ENCODE data around the gene SYTL3.
A peak's percentile ranks its signal among the peaks of the same experiment; 100 is the strongest.

SYTL3 gene

DNA sequence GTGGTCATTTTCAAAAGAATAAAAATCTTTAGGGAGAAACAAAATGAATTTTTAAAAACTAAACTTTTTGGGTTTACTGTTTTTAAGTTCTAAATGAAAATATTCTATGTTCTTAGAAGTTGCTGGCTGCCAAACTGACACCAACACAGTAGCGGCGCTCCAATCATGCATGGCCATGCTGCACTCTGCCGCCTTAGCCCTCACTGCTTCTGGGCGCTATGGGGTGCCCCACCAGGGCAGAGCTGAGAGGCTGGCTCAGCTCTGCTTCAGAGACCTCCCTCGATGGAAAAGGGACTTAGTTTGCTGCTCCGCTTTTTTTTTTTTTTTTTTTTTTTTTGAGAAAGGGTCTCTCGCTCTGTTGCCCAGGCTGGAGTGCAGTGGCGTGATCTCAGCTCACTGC lies 148.5 kb downstream of the SYTL3 start:
- Histone ChIP-seq H3K4me3 (ENCODE audit: low read depth, low read length) (no peak overlapping the region), H3K36me3 (replicated peaks) (no peaks in the 10 kb centered on the region), H3K27ac (peak overlapping the region; percentile 51), H3K27me3 (replicated peaks) (no peaks in the 10 kb centered on the region)
- TF ChIP-seq, protein P1, sequence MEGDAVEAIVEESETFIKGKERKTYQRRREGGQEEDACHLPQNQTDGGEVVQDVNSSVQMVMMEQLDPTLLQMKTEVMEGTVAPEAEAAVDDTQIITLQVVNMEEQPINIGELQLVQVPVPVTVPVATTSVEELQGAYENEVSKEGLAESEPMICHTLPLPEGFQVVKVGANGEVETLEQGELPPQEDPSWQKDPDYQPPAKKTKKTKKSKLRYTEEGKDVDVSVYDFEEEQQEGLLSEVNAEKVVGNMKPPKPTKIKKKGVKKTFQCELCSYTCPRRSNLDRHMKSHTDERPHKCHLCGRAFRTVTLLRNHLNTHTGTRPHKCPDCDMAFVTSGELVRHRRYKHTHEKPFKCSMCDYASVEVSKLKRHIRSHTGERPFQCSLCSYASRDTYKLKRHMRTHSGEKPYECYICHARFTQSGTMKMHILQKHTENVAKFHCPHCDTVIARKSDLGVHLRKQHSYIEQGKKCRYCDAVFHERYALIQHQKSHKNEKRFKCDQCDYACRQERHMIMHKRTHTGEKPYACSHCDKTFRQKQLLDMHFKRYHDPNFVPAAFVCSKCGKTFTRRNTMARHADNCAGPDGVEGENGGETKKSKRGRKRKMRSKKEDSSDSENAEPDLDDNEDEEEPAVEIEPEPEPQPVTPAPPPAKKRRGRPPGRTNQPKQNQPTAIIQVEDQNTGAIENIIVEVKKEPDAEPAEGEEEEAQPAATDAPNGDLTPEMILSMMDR (IDR thresholded peaks at IDR 0.05; ENCODE audit: low read depth, low read length, missing control alignments), result no peak
- in situ Hi-C loops (cut with HindIII; ENCODE audit: low pct_ligation_motif_present, low sequenced_read_pairs), result no loop called here
- no peak for DNase-seq

DNA sequence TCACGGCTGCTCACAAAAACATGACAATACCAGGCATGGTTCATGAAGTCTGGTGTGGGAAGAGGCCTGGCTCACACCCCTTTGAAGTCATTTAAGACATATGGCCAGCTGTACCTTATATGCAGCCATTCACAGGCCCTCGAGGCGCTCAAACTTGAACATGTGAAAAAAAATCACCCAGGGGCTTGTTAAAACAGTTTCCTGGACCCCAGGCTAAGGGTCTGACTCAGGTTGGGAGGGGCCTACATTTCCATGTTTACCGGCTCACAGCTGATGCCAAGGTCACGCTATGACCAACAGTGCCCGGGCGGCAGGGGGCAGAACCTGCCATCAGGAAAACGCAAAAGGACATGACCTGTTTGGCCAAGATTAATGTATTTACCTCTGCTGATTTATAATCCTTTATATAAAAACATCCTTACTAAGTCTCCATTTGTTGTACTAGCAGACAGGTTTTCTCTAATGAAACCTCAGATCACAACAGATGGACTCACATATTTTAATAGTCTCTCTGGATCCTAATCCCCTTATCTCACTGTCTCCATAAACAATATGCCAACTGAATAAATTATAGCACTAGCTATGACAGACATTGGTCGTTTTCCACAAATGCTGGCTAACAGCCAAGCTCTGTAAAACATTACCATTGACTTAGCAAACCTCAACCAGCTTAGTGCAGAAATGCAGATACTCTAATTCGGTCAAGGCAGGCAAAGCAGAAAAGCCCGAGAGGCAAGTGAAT lies 149.4 kb downstream of the SYTL3 start:
- in situ Hi-C loops (cut with HindIII; ENCODE audit: low pct_ligation_motif_present, low sequenced_read_pairs), result no loop called here
- no peaks in the 10 kb centered on the region for H3K27me3 ChIP-seq (replicated peaks)
- H3K27ac ChIP-seq, result no peak overlapping the region
- H3K36me3 ChIP-seq (replicated peaks), result no peaks in the 10 kb centered on the region
- DNase-seq, result peak; percentile 27
- no peak overlapping the region for H3K4me3 ChIP-seq (ENCODE audit: low read depth, low read length)
- TF ChIP-seq, protein P1 (IDR thresholded peaks at IDR 0.05; ENCODE audit: low read depth, low read length, missing control alignments), result peak; percentile 28

DNA sequence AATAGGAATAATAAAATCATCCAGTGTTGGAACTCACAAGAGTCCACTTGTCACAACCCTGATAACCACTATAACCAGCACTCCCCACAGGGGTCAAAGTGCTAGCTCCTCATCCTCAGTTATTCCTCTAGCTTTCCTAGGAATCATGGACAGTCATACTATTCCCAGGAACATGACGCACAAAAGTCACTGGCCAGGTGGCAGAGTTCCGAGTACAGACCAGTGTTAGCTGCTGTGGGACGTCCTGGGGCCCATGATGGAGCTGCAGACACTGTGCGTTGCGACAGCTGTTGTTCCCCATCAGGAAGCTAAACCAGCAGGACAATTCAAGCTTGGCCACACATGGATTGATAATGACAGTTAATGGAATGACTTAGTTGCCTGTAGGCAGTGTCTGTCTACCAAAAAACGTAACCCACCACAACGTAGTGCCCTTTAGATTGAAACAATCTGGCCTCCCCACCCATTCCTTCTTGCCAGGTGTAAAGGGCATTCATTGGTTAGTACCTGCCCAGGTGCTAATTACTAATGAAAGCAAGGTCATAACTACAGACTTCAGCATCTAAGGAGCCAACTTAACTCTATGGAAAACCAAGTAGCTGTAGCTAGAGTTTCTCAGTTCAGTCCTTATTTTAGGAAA lies 151.9 kb downstream of the SYTL3 start:
- in situ Hi-C loops (cut with HindIII; ENCODE audit: low pct_ligation_motif_present, low sequenced_read_pairs), result no loop called here

DNA sequence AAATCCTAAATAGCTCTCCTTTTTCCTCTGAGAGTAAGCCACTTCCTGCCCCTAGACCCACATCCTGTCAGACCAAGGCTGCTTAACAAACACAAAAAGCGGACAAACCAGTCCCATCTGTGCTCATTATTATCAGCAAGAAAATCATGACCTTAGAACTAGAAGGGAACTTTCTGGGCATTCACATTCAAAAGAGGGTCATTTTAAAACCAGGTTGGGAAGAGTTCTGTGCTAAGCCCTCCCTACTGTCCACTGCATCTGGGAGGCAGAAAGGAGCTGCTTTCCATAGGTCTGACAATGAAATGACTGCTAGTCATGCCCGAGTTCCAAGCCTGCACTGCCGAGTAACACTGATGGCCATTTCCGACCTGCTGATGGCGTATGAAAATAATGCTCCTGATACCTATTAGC lies 153.9 kb downstream of the SYTL3 start:
- H3K27ac ChIP-seq, result peak overlapping the region; percentile 43
- H3K4me3 ChIP-seq (ENCODE audit: low read depth, low read length), result no peak overlapping the region
- H3K27me3 ChIP-seq (replicated peaks), result no peaks in the 10 kb centered on the region
- DNase-seq, result peak; percentile 38
- in situ Hi-C loops (cut with HindIII; ENCODE audit: low pct_ligation_motif_present, low sequenced_read_pairs), result no loop called here
- no peaks in the 10 kb centered on the region for H3K36me3 ChIP-seq (replicated peaks)
- TF ChIP-seq, protein P1 (IDR thresholded peaks at IDR 0.05; ENCODE audit: low read depth, low read length, missing control alignments), result no peak

More for the DNA sequence above, 151.9 kb downstream of the SYTL3 start:
- H3K36me3 ChIP-seq (replicated peaks), result no peaks in the 10 kb centered on the region
- no peak for DNase-seq
- H3K27ac ChIP-seq, result no peak overlapping the region
- H3K4me3 ChIP-seq (ENCODE audit: low read depth, low read length), result no peak overlapping the region
- no peaks in the 10 kb centered on the region for H3K27me3 ChIP-seq (replicated peaks)
- TF ChIP-seq, protein P1 (IDR thresholded peaks at IDR 0.05; ENCODE audit: low read depth, low read length, missing control alignments), result no peak

DNA sequence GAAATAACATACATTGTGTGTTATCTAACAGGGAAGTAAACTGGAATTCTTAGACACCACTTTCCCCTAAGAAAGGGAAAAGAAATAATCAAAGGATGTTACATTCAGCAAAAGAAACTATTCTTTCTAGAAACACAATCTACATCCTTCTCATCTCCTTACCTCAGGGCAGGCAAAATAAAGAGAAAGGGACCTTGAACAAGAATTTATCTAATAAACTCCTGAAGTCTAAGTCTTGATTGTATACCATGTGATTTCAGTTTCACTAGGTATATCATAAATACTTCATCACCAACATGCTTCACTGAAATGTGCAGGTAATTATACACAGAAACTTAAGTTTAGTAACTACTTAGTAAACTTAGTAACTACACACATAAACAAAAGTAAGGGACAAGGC lies 154.4 kb downstream of the SYTL3 start:
- no peak overlapping the region for H3K4me3 ChIP-seq (ENCODE audit: low read depth, low read length)
- no peak for DNase-seq
- in situ Hi-C loops (cut with HindIII; ENCODE audit: low pct_ligation_motif_present, low sequenced_read_pairs), result no loop called here

More for the DNA sequence above, 154.4 kb downstream of the SYTL3 start:
- Histone ChIP-seq H3K27ac (peak overlapping the region; percentile 43), H3K27me3 (replicated peaks) (no peaks in the 10 kb centered on the region), H3K36me3 (replicated peaks) (no peaks in the 10 kb centered on the region)
- TF ChIP-seq, protein P1 (IDR thresholded peaks at IDR 0.05; ENCODE audit: low read depth, low read length, missing control alignments), result no peak
